ENCODE data around the gene DGKI. TPM values are rescaled to one million over a fixed set of nuclear protein-coding genes. Genes with fewer than 3 reads are reported as not detected.

DGKI gene
- total RNA-seq, 2 donors from 2014 or later = 0.04 to 0.64 TPM

- Histone ChIP-seq H3K36me3 (ENCODE audit: control insufficient read depth, insufficient read depth, low read length) (no peaks in the 10 kb centered on the region), H3K9me3 (ENCODE audit: control insufficient read depth, low read length) (peaks cover 8% of the 10 kb centered on the region), H3K4me1 (ENCODE audit: control insufficient read depth, insufficient read depth, low read length) (no peaks in the 10 kb centered on the region), H3K27ac (ENCODE audit: low read depth, low read length) (no peak overlapping the region), H3K9ac (ENCODE audit: extremely low read depth, low read length, poor library complexity, severe bottlenecking) (no peak overlapping the region), H3K4me3 (ENCODE audit: low read length) (no peak overlapping the region), H3K27me3 (ENCODE audit: control insufficient read depth, insufficient read depth, low read length, poor library complexity, severe bottlenecking) (no peaks in the 10 kb centered on the region)
- no peak for TF ChIP-seq CTCF (conservative IDR thresholded peaks at IDR 0.05)
- H3K27me3 Mint-ChIP-seq (ENCODE audit: insufficient read depth) = no peaks in the 10 kb centered on the region
- no peaks in the 10 kb centered on the region for H3K36me3 Mint-ChIP-seq (ENCODE audit: low read depth)
- H3K4me1 Mint-ChIP-seq = no peaks in the 10 kb centered on the region
- peaks cover 23% of the 10 kb centered on the region for H3K9me3 Mint-ChIP-seq
- no peak overlapping the region for H3K4me3 Mint-ChIP-seq
- DNase-seq = no peak
- no peak overlapping the region for H3K27ac Mint-ChIP-seq
These were observed 423.5 kb downstream of the DGKI start for GRCh38 chr7:137423321-137423720.

GRCh38 chr7:137421366-137421765 lies 425.4 kb downstream of the DGKI start:
- Mint-ChIP-seq H3K9me3 (peaks cover 21% of the 10 kb centered on the region), H3K27me3 (ENCODE audit: insufficient read depth) (no peaks in the 10 kb centered on the region), H3K27ac (no peak overlapping the region), H3K4me3 (no peak overlapping the region), H3K4me1 (peaks cover 3% of the 10 kb centered on the region), H3K36me3 (ENCODE audit: low read depth) (no peaks in the 10 kb centered on the region)
- Histone ChIP-seq H3K27ac (ENCODE audit: low read depth, low read length) (no peak overlapping the region), H3K36me3 (ENCODE audit: control insufficient read depth, insufficient read depth, low read length) (no peaks in the 10 kb centered on the region), H3K4me3 (ENCODE audit: low read length) (no peak overlapping the region), H3K9me3 (ENCODE audit: control insufficient read depth, low read length) (peaks cover 8% of the 10 kb centered on the region), H3K27me3 (ENCODE audit: control insufficient read depth, insufficient read depth, low read length, poor library complexity, severe bottlenecking) (no peaks in the 10 kb centered on the region), H3K4me1 (ENCODE audit: control insufficient read depth, insufficient read depth, low read length) (no peaks in the 10 kb centered on the region), H3K9ac (ENCODE audit: extremely low read depth, low read length, poor library complexity, severe bottlenecking) (no peak overlapping the region)
- TF ChIP-seq CTCF (conservative IDR thresholded peaks at IDR 0.05) = no peak
- DNase-seq = no peak
- 82 to 92% methylated on average over 2 of the region's 3 CpGs for WGBS, 2 experiments (ENCODE audit: insufficient coverage in 1 of 2, insufficient read length in 1 of 2)

- Histone ChIP-seq H3K4me3 (ENCODE audit: low read length) (no peak overlapping the region), H3K4me1 (ENCODE audit: control insufficient read depth, insufficient read depth, low read length) (no peaks in the 10 kb centered on the region), H3K9me3 (ENCODE audit: control insufficient read depth, low read length) (peaks cover 8% of the 10 kb centered on the region), H3K27me3 (ENCODE audit: control insufficient read depth, insufficient read depth, low read length, poor library complexity, severe bottlenecking) (no peaks in the 10 kb centered on the region), H3K9ac (ENCODE audit: extremely low read depth, low read length, poor library complexity, severe bottlenecking) (no peak overlapping the region), H3K27ac (ENCODE audit: low read depth, low read length) (no peak overlapping the region), H3K36me3 (ENCODE audit: control insufficient read depth, insufficient read depth, low read length) (no peaks in the 10 kb centered on the region)
- H3K27me3 Mint-ChIP-seq (ENCODE audit: insufficient read depth) = no peaks in the 10 kb centered on the region
- H3K4me3 Mint-ChIP-seq = no peak overlapping the region
- no peaks in the 10 kb centered on the region for H3K36me3 Mint-ChIP-seq (ENCODE audit: low read depth)
- DNase-seq = no peak
- H3K4me1 Mint-ChIP-seq = peaks cover 4% of the 10 kb centered on the region
- 88 to 92% methylated on average over 2 of the region's 2 CpGs for WGBS, 2 experiments (ENCODE audit: insufficient coverage in 1 of 2, insufficient read length in 1 of 2)
- H3K27ac Mint-ChIP-seq = no peak overlapping the region
- TF ChIP-seq CTCF (conservative IDR thresholded peaks at IDR 0.05) = no peak
- H3K9me3 Mint-ChIP-seq = peaks cover 3% of the 10 kb centered on the region
These were observed 427.9 kb downstream of the DGKI start for GRCh38 chr7:137418841-137419240.
